ENCODE results near the gene SMURF1. TPM values are rescaled to one million over a fixed set of nuclear protein-coding genes. Genes with fewer than 3 reads are reported as not detected.

The SMURF1 gene
- total and polyA plus RNA-seq, 2 of the 4 experiments (the other 2 are of a cell fraction) = 13.4 to 20.3 TPM

DNA sequence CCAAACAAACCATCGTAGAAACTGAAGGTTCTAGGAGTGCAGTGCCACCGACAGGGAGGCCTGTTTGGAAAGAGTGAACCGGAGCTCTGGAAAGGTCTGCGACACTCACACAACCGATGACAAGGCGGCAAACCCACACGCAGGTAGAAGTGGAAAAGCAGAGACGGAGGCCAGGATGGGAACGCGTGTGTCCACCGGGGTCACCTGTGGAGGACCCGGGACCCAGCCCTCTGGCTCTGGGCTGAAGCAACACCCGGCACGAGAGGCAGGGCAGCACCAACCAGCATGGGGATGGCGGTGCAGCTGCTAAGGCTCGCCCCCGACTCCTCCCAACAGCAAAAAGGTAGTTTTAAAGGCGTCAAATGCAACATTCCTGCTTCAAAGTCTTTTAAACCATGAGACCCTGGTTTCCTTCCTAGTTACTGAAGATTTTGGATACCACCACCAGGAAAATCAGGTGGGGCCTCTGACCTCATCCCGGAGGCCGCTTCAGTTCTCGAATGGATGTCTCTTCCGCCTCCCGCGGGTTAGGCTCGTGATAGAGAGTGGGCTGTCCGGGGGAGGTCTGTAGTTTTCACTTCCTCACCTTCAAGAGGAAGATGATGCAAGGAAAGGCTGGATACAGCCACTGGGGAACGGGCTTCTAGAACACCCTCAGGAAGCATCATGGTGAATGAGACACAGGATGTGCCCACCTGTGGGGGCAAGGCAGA lies 115.5 kb downstream of the SMURF1 start:
- CTCF ChIA-PET = no interaction called here
- in situ Hi-C loops (cut with MboI; ENCODE audit: low sequenced_read_pairs) = no loop called here
- no TSS peak for BruUV-seq (replicated peaks)

More for the DNA sequence above, 115.5 kb downstream of the SMURF1 start:
- Histone ChIP-seq H2BK15ac (ENCODE audit: low read depth, low read length) (no peak overlapping the region), H3K14ac (replicated peaks; ENCODE audit: low read depth, low read length) (no peak overlapping the region), H4K5ac (ENCODE audit: low read depth, low read length) (no peak overlapping the region), H3K9ac (ENCODE audit: low read depth, low read length) (no peak overlapping the region), H4K20me1 (ENCODE audit: insufficient read depth, low read length) (peaks cover 4% of the 10 kb centered on the region; the same call in 1 of the 2 replicates), H3K27ac (ENCODE audit: insufficient read depth, low read length) (no peak overlapping the region), H3K18ac (ENCODE audit: low read depth, low read length) (no peak overlapping the region), H2BK120ac (ENCODE audit: low read depth, low read length) (no peak overlapping the region), H3K27me3 (ENCODE audit: control insufficient read depth, insufficient read depth, low read length) (no peaks in the 10 kb centered on the region), H3K9me1 (ENCODE audit: insufficient read depth, low read length) (peaks cover 4% of the 10 kb centered on the region), H3K4me2 (ENCODE audit: low read depth, low read length) (no peak overlapping the region), H3K4ac (ENCODE audit: low read depth, low read length) (no peak overlapping the region), H3K9me3 (ENCODE audit: control insufficient read depth, insufficient read depth, low read length) (no peaks in the 10 kb centered on the region), H3K23ac (ENCODE audit: low read depth, low read length) (no peak overlapping the region), H2BK20ac (ENCODE audit: low read depth, low read length) (no peak overlapping the region), H3K79me1 (ENCODE audit: low read depth in 1 of 2, low read length in 2 of 2) (peaks cover 0 to 34% of the 10 kb centered on the region in 2 experiments; a peak in 3 of 4 replicates), H2BK5ac (ENCODE audit: low read depth, low read length, poor library complexity, severe bottlenecking) (no peak overlapping the region), H3K36me3 (ENCODE audit: control insufficient read depth, insufficient read depth, low read length) (peaks cover 50% of the 10 kb centered on the region), H3K4me1 (ENCODE audit: control insufficient read depth, insufficient read depth, low read length) (no peaks in the 10 kb centered on the region), H3K56ac (ENCODE audit: extremely low read depth, insufficient read depth, low read length) (no peak overlapping the region), H4K91ac (ENCODE audit: insufficient read depth, low read depth, low read length) (no peak overlapping the region), H2AK9ac (replicated peaks; ENCODE audit: low read depth, low read length, poor library complexity) (no peak overlapping the region), H4K8ac (ENCODE audit: low read depth in 2 of 2, low read length in 2 of 2) (no peak overlapping the region), H3K4me3 (ENCODE audit: insufficient read depth, low read depth, low read length) (no peak overlapping the region), H2AFZ (replicated peaks; ENCODE audit: low read length, poor library complexity) (no peak overlapping the region), H2AK5ac (ENCODE audit: low read depth, low read length) (no peak overlapping the region)
- TF ChIP-seq CEBPB (IDR thresholded peaks at IDR 0.05; ENCODE audit: low read depth, low read length) (no peak), RAD21 (IDR thresholded peaks at IDR 0.05; ENCODE audit: low read length) (no peak), POLR2A (IDR thresholded peaks at IDR 0.05; ENCODE audit: low read depth, low read length) (no peak), MXI1 (IDR thresholded peaks at IDR 0.05; ENCODE audit: borderline replicate concordance, low read depth, low read length) (no peak), CHD1 (IDR thresholded peaks at IDR 0.05; ENCODE audit: low read depth, low read length) (no peak), RCOR1 (IDR thresholded peaks at IDR 0.05; ENCODE audit: insufficient replicate concordance, low read length) (no peak), SMC3 (IDR thresholded peaks at IDR 0.05; ENCODE audit: low read depth, low read length) (no peak)
- intact Hi-C loops (cut with micrococcal nuclease) = no loop called here
- 92% methylated on average over 8 of the region's 27 CpGs; no CpG with 5 or more reads in 1 of the 2 experiments for WGBS, 2 experiments (ENCODE audit: extremely low coverage in 2 of 2, insufficient read length in 1 of 2)
- POLR2A ChIA-PET (ENCODE audit: unreplicated experiment) = no interaction called here
- DNase-seq = no peak
- ATAC-seq (ENCODE audit: low read depth) = no peak
- dilution Hi-C loops (cut with HindIII; ENCODE audit: low sequenced_read_pairs, unreplicated experiment) = no loop called here
